ENCODE measurements around the gene PLSCR3.

DNA sequence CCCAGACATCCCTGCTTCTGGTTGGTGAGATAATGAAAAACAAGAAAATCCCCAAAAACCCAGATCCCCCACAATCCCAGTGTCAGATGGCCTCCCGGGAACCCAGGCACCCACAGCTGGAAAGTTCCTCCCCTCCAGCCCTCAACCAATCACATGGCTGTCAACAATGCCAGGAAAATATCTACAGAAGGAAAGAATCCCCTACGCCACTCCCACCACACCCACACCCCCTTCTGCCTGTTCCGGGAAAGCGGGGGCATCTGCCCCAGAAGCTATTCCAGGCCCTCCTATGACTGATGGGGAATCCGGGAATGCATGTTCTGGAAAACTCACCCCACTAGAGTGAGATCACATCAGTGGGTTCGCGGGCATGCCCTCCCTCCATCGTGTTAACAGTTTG, 37.6 kb downstream of the PLSCR3 start:
- no peak for TF ChIP-seq CTCF (conservative IDR thresholded peaks at IDR 0.05; ENCODE audit: low read length)
- TF ChIP-seq EZH2phosphoT487 (IDR thresholded peaks at IDR 0.05; ENCODE audit: borderline replicate concordance, low read depth, low read length) = no peak

Measured in OCI-LY7 (cell line).